ENCODE results near the gene PARD6B.
"Not testable (repeated sequence)": the region's sequence is repeated elsewhere in the genome, so short reads cannot be mapped to it uniquely, and the experiment has no call there.

Gene PARD6B

DNA sequence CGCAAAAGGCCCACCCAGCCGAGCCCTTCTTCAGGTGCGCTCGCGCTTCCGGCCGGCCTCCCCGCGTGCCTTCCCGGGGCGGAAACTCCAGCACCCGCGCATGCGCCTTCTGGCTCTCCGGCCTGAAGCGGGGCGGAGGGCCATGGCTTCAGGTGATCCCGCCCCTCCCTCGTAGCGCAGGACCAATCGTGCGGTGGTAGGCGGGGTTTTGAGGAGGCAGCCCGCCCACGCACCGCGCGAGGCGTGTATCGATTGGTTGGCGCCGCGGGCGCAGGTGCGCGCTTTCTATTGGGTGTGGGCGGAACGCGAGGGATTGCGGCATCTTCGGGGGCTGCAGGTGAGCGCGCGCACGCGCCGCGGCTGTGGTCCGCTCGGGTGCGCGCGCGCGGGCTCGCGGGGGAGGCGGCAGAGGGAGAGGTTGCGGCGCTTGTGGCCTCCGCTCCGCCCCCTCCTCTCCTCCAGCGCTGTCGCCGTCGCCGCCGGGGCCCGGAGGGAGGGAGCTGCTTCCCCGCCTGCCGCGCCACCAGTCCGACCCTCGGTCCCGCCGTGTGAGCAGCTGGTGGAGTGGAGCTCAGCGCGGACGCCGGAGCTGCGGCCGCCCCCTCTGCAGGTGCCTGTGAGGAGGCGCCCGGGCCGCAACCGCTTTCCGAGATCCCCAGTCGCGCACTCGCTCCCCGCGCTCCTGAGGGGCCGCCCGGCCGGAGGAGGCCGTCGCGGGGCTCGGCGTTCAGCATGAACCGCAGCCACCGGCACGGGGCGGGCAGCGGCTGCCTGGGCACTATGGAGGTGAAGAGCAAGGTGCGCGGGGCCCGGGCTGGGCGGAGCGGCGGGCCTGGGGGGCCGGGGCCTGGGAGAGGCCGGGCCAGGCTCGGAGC, at the start of gene PARD6B:
PARD6B (plus strand) TSS at position 526 of the 875 bp plus-strand sequence; CDS start at position 733, 207 bp downstream.
- peak; percentile 99 for DNase-seq

GRCh38 chr20:50682065-50682464, 49.3 kb upstream of the PARD6B start:
- DNase-seq, result no peak

DNA sequence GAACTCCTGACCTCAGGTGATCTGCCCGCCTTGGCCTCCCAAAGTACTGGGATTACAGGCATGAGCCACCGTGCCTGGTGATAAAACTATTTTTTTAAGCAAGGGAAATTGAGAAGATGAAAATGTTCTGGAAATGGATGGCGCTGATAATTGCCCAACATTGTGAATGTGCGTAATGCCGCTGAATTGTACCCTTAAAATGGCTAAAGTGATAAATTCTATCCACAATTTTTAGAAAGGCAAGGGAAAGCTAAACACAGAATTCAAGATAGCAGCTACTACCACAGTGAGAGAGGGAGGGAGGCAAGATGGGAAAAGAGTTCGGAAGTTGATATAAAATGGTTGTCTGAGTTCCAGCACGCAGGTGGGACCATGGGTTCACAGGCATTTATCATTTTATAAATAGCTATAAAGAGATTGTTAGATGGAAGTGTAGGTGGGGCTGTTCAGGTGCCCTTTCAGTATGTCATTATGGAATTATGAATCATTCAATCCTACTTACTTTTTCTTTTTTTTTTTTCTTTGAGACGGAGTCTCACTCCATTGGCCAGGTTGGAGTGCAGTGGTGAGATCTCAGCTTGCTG, 48.3 kb upstream of the PARD6B start:
- no peak for DNase-seq

DNA sequence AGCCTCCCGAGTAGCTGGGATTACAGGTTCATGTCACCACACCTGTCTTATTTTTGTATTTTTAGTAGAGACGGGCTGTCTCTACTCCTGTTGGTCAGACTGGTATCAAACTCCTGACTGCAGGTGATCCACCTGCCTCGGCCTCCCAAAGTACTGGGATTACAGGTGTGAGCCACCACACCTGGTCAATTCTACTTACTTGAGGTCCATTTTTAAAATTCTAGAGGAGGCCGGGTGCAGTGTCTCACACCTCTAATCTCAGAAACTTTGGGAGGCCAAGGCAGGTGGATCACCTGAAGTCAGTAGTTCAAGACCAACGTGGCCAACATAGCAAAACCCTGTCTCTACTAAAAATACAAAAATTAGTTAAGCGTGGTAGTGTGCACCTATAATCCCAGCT, 47.8 kb upstream of the PARD6B start:
- DNase-seq, result no peak

DNA sequence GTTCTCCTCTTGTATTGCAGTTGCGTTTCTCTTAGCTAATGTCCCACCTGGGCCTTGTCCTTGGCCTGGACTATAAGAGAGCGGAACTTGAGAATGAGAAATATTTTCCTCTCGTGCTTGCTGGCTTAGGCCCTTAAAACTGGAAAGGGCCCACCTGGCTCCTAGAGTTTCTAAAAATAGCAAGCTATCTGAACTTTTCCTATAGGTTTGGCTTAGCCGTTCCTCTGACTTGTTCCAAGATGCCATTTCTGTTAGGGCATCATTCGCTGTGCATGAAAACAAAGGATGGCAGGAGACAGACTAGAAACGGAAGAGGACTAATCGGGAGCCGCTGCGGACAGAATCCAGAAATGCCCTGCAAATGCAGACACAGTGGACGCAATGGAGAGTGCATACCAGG, 44.6 kb upstream of the PARD6B start:
- no peak for DNase-seq

GRCh38 chr20:50688256-50688975, 43.0 kb upstream of the PARD6B start:
- DNase-seq, result no peak

GRCh38 chr20:50689864-50690649, 41.3 kb upstream of the PARD6B start:
- no peak for DNase-seq

DNA sequence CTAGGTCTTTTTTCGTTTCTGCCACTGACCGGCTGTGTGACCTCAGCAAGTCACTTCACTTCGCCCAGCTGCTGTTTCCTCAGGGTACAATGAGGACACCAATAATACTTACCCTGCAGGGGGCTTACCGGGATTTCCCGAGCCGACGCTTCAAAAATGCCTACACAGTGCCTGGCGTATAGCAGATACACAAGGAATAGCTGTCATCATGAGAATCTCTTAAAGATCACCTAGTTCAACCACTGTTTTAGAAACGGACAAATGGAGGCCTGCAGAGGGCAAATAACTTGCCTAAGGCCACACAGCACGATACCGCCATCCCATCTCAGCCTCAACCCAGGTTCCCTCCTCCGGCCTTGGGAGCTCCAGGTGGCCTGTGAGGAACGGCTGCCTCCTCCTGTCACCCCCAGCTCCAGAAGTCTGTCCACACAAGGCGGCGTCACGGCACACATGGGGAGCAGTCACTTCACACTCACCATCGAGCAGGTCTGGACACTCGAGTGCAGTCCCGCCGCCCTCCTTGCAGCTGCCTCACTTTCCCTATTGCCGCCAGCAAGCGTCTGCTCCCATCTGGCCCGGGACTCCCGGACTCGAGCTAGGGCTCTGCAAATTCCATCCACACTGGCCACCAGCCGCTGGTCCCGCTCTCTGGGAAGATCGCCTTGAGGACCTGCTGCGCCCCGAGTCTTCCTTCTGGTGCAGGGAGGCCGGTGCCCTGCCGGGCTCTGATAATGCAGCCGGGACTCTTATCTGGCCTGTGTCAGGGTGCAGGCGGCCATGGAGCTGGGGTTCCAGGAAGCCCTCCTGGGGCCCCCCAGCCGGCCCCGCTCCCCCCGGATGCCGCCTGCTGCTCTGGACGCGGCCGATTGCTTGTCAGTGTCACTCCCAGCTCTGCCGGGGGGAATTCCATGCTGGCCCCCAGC, 40.5 kb upstream of the PARD6B start, which contains the start of gene RIPOR3:
RIPOR3 (minus strand) TSS at position 893 of the 923 bp plus-strand sequence; CDS start at position 479, 414 bp downstream.
- DNase-seq, result no peak

GRCh38 chr20:50691573-50692551, 39.5 kb upstream of the PARD6B start:
- DNase-seq, result no peak

- DNase-seq, result no peak
Observed at GRCh38 chr20:50692552-50692933, 38.8 kb upstream of the PARD6B start.

- no peak for DNase-seq
Observed at GRCh38 chr20:50693001-50693400, 38.4 kb upstream of the PARD6B start.

DNA sequence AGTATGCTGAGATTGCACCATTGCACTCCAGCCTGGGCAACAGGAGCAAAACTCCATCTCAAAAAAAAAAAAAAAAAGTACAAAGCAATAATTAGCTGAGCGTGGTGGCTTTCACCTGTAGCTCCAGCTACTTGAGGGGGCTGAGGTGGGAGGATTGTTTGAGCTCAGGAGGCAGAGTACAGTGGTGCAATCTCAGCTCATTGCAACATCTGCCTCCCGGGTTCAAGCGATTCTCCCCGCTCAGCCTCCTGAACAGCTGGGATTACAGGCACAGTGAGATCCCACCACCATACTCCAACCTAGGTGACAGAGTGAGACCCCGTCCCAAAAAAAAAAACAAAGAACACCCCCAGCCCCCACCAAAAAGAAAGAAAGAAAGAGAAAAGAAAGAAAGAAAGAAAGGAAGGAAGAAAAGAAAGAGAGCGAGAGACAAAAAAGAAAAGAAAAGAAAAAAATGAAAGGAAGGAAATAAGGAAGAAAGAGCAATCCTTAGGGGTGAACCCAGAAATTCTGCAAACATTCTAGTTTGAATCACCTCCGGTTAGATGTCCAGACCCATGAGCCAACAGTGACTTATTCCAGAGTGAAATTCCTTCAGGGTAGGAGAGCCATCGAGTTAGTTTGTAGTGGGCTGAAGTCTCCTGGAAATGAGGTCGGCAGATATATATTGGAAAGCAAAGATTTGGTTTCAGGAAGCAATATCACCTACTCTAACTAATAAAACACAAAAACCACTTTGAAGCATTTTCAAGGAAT, 36.8 kb upstream of the PARD6B start:
- DNase-seq, result no peak

- DNase-seq, result no peak
Observed at GRCh38 chr20:50695135-50695872, 36.1 kb upstream of the PARD6B start.

DNA sequence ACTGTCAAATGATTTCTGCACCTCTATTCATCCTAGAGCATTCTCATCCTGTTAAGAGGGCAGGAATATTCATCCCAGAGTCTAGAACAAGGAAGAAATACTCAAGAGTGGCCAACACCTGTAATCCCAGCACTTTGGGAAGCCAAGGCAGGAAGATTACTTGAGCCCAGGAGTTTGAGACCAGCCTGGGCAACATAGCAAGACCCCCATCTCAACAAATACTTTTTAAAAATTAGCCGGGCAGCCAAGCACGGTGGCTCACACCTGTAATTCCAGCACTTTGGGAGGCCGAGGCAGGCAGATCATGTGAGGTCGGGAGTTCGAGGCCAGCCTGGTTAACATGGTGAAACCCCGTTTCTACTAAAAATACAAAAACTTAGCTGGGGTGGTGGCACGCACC, 33.1 kb upstream of the PARD6B start:
- not testable (repeated sequence) for DNase-seq

GRCh38 chr20:50699688-50700087, 31.7 kb upstream of the PARD6B start:
- DNase-seq, result no peak

- peak; percentile 23 for DNase-seq
Observed at GRCh38 chr20:50701041-50701963, 30.1 kb upstream of the PARD6B start.

DNA sequence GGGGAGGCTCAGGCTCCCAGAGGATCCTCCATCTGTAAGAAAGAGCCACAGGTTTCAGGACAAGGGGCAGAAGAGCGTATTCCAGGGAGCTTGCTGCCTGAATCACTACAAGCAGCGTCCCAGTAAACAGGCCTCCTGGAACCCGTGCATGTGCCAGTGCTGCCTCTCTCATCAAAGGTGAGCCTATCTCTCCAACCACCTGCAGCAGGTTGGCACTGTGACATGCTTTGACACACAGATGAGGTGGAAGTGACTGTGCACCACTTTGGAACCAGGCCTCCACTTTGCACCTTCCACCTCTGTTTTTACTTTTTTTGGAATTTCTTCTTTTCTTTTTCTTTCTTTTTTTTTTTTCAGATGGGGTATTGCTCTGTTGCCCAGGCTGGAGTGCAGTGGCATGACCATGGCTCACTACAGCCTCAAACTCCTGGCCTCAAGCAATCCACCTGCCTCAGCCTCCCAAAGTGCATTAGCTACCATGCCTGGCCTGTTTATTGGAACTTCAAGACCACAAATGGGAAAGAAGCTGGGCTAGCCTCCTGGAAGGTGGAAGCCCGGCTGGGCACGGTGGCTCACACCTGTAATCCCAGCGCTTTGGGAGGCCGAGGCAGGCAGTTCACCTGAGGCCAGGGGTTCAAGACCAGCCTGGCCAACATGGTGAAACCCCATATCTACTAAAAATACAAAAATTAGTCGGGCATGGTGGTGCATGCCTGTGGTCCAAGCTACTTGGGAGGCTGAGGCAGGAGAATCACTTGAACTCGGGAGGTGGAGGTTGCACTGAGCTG, 27.5 kb upstream of the PARD6B start:
- not testable (repeated sequence) for DNase-seq
